Kidney (tissue), 14 donors: Measurements from ENCODE around the gene CLCN3. TPM values are rescaled to one million over a fixed set of nuclear protein-coding genes. Genes with fewer than 3 reads are reported as not detected.

ENCODE experiments used
- DNase-seq, 5 donors: peaks; one replicate each; pipeline ENCODE4 v3.0.0-alpha.2; 2013 to 2020
- FAIRE-seq: peaks from 2 replicates; lab custom pipeline; 2012; peaks lifted over from hg19 to GRCh38; lab: Jason Lieb, UNC
- H3K27ac ChIP-seq, 2 donors: one replicate each; pipeline ENCODE4 v1.7.0; 2013; ENCODE audit warnings: low read depth in 2 of 2, low read length in 2 of 2, inconsistent platforms in 1 of 2
- H3K27me3 ChIP-seq: one replicate; pipeline ENCODE4 v1.7.1; 2013; ENCODE audit warnings: low read length, inconsistent platforms; ENCODE audit not compliant: control insufficient read depth, insufficient read depth
- H3K36me3 ChIP-seq, 3 donors: one replicate each; pipeline versions ENCODE4 v1.7.0 to v1.7.1; 2013; ENCODE audit warnings: low read length in 3 of 3, control low read depth in 1 of 3, inconsistent platforms in 1 of 3; ENCODE audit not compliant: insufficient read depth in 3 of 3, control insufficient read depth in 2 of 3
- H3K4me1 ChIP-seq, 3 donors: one replicate each; pipeline versions ENCODE4 v1.7.0 to v1.7.1; 2013; ENCODE audit warnings: low read length in 3 of 3, inconsistent platforms in 1 of 3, low read depth in 1 of 3; ENCODE audit not compliant: control insufficient read depth in 2 of 3, insufficient read depth in 2 of 3
- H3K4me3 ChIP-seq, 3 donors: one replicate each; pipeline versions ENCODE4 v1.7.0 to v1.8.1; 2013; ENCODE audit warnings: low read length in 3 of 3, control low read depth in 1 of 3, inconsistent platforms in 1 of 3
- H3K9ac ChIP-seq, 3 donors: one replicate each; pipeline versions ENCODE4 v1.7.0 to v1.7.1; 2013; ENCODE audit warnings: low read length in 3 of 3, control low read depth in 1 of 3, inconsistent platforms in 1 of 3
- H3K9me3 ChIP-seq, 3 donors: one replicate each; pipeline versions ENCODE4 v1.7.0 to v1.7.1; 2013; ENCODE audit warnings: low read length in 3 of 3, control low read depth in 1 of 3, inconsistent platforms in 1 of 3; ENCODE audit not compliant: control insufficient read depth in 2 of 3, insufficient read depth in 1 of 3
- intact Hi-C: fragments of 100-400 bp; cut with DNase I; formaldehyde crosslinking; loops from one replicate; pipeline ENCODE4 v1.11.1; 2022
- polyA plus RNA-seq: library from polyadenylated mRNA; stranded (reverse); fragments of 350-450 nt; fragmentation: Illumina TruSeq; extraction: RNeasy Lipid Tissue Mini Kit (QIAGEN cat#74804); gene quantifications from one replicate; pipeline ENCODE4 v1.2.3, GENCODE V29; 2014; ENCODE audit warnings: low read depth, low replicate concordance; ENCODE audit not compliant: insufficient read depth
- total RNA-seq: library from RNA; stranded (reverse); fragmentation: NEBNext Ultra II Directional; extraction: Animal tissue kit (Norgen Biotek cat#: 25700); gene quantifications from one replicate; pipeline ENCODE4 v1.2.1, GENCODE V29; 2021
- TF ChIP-seq, protein P1 (sequence below): IDR thresholded peaks from 3 replicates; pipeline ENCODE4 v1.5.1; 2012; ENCODE audit warnings: mild to moderate bottlenecking, moderate library complexity, borderline replicate concordance; ENCODE audit not compliant: insufficient read depth; ENCODE audit errors: extremely low read depth
- donor health status: control.
- donor health status: control.
- donor health status: control.
- donor health status: control.
- donor health status: control.
- donor health status: DM: yes; HTN: yes; CAD: no.
- donor health status: Normal renal cell carcinoma (clear cell type).

Gene CLCN3
- total and polyA plus RNA-seq, 2 donors from 2014 or later = 16.6 to 70.2 TPM

DNA sequence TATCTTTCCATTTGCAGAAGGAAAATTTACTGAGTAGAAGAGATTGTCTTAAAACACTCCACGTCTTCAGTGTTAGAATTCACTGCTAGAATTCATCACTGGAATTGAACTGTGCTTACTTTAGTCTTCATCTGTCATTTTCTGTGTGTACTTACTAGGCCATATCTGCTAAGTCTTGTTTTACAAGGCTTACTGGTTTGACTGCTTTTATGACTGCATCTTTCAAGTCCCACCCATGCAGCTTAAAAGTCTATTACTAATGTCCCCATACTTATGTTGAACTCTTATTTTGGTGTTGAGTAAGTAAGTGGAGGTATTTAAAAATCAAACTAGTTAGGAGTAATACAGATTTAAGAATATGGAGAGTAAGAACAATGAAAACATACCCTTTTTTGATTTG lies 14.6 kb downstream of the CLCN3 start:
- H3K27ac ChIP-seq = no peak overlapping the region
- peak in 2 of 5 donors; percentile 50 to 59 for DNase-seq
- no peak for FAIRE-seq
- intact Hi-C loops = no loop called here
- H3K9ac ChIP-seq = no peak overlapping the region
- H3K27me3 ChIP-seq = no peaks in the 10 kb centered on the region
- no peak overlapping the region for H3K4me3 ChIP-seq
- no peaks in the 10 kb centered on the region for H3K9me3 ChIP-seq
- TF ChIP-seq, protein P1, sequence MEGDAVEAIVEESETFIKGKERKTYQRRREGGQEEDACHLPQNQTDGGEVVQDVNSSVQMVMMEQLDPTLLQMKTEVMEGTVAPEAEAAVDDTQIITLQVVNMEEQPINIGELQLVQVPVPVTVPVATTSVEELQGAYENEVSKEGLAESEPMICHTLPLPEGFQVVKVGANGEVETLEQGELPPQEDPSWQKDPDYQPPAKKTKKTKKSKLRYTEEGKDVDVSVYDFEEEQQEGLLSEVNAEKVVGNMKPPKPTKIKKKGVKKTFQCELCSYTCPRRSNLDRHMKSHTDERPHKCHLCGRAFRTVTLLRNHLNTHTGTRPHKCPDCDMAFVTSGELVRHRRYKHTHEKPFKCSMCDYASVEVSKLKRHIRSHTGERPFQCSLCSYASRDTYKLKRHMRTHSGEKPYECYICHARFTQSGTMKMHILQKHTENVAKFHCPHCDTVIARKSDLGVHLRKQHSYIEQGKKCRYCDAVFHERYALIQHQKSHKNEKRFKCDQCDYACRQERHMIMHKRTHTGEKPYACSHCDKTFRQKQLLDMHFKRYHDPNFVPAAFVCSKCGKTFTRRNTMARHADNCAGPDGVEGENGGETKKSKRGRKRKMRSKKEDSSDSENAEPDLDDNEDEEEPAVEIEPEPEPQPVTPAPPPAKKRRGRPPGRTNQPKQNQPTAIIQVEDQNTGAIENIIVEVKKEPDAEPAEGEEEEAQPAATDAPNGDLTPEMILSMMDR = no peak
- H3K4me1 ChIP-seq = peaks cover 0 to 6% (median 0%) of the 10 kb centered on the region in 3 donors
- H3K36me3 ChIP-seq = peaks cover 0 to 7% (median 2%) of the 10 kb centered on the region in 3 donors

DNA sequence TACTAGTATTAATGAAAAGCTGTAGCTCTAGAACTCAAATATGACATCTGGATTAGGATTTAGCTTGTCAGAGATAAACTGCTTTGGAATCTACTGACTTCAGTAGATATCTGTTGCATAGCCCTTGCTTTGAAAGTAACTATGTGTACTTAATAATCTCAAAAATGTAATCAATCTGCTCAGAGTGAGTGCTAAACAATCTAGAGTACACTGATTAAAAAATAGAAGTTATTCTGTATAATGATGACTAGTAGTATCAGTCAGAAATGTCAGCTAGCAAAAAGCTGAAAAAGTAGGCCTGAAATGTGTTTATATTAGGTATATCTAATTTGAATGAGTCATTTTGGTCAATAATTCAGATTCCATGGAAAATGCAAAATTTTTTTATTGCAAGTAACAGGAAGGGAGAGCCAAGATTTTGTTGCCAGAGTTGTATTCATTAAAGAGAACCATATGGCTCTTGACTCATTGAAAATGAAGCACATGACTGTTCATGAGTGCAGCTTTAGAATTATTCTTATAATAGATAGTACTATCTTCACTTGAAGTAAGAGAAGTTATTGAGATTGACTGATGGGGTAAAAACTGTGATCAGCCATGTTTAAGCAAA lies 20.0 kb downstream of the CLCN3 start:
- no peak overlapping the region for H3K27ac ChIP-seq

DNA sequence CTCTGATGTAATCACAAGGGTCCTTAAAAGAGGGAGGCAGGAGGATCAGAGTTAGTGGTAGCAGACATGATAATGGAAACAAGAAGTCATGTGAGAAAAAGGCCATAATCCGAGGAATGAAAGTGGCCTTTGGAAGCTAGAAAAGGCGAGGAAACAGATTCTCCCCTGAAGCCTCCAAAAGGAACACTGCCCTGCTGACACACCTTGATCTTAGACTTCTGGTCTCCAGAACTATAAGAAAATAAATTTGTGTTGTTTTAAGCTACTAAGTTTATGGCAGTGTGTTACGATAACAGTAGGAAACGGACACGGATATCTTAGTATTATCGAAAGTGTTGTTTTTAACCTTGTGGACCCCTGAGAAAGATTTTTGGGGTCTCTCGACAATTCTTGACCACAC lies 24.4 kb downstream of the CLCN3 start:
- peaks cover 0 to 7% (median 2%) of the 10 kb centered on the region in 3 donors for H3K4me1 ChIP-seq
- no peaks in the 10 kb centered on the region for H3K27me3 ChIP-seq
- TF ChIP-seq, protein P1 = no peak
- DNase-seq (no peak), FAIRE-seq (no peak)
- no peaks in the 10 kb centered on the region for H3K9me3 ChIP-seq
- no peaks in the 10 kb centered on the region for H3K36me3 ChIP-seq
- no peak overlapping the region for H3K4me3 ChIP-seq
- no peak overlapping the region for H3K27ac ChIP-seq
- intact Hi-C loops = no loop called here
- H3K9ac ChIP-seq = no peak overlapping the region

More for the DNA sequence above, 20.0 kb downstream of the CLCN3 start:
- no peak overlapping the region for H3K4me3 ChIP-seq
- FAIRE-seq (no peak), DNase-seq (peak in 1 of 5 donors; percentile 16)
- intact Hi-C loops = no loop called here
- H3K9ac ChIP-seq = no peak overlapping the region
- H3K4me1 ChIP-seq = no peaks in the 10 kb centered on the region
- TF ChIP-seq, protein P1 = no peak
- H3K36me3 ChIP-seq = peaks cover 0 to 7% (median 2%) of the 10 kb centered on the region in 3 donors
- H3K27me3 ChIP-seq = no peaks in the 10 kb centered on the region
- H3K9me3 ChIP-seq = no peaks in the 10 kb centered on the region

DNA sequence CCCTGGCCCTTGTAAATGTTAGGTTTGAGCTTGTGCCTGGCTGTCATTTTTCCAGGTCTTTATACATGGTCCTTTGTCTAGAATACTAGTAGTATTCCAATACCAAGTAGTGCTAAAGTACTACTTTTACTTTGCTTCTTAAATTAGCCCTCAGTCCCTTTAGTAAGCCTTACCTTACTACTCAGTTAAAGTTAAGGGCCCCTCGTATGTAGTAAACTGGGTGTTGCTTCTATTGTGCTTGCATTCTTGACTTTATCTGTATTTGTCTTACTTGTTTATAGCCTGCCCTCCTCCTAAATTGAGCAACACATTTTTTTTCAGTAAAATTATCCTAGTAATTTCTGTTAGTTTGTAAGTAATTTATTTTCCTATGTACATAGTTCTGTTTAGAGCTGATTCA lies 25.2 kb downstream of the CLCN3 start:
- intact Hi-C loops = no loop called here
- no peaks in the 10 kb centered on the region for H3K9me3 ChIP-seq
- H3K36me3 ChIP-seq = no peaks in the 10 kb centered on the region
- H3K9ac ChIP-seq = no peak overlapping the region
- FAIRE-seq (no peak), DNase-seq (no peak)
- peaks cover 0 to 7% (median 3%) of the 10 kb centered on the region in 3 donors for H3K4me1 ChIP-seq
- TF ChIP-seq, protein P1 = no peak
- H3K27me3 ChIP-seq = no peaks in the 10 kb centered on the region
- no peak overlapping the region for H3K4me3 ChIP-seq
- no peak overlapping the region for H3K27ac ChIP-seq
